ENCODE measurements around the gene INPPL1.

Gene INPPL1

DNA sequence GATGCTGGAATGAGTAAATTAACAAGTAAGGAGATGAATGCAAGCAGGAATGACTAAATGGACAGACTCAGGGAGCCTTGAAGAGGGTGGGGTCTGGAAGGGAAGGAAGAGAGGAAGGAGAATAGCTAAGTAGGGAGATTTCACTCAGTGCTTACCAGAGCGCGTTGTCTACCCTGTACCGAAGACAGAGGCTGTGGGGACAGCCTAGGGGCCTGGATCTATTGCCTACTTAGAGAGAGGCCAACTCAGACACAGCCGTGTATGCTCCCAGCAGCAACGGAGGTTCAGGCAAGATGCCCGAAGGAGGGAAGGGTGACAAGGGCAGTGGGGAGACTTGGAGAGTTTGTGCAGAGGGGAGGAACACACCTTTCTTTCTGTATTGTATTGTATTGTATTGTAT, 7.9 kb upstream of the INPPL1 start, which contains the start of gene FOLR2:
FOLR2 (plus strand) TSS at position 157 of the 400 bp plus-strand sequence. CDS start 1,791 bp downstream, outside the sequence.
- no peak for DNase-seq (ENCODE audit: low read depth)

DNA sequence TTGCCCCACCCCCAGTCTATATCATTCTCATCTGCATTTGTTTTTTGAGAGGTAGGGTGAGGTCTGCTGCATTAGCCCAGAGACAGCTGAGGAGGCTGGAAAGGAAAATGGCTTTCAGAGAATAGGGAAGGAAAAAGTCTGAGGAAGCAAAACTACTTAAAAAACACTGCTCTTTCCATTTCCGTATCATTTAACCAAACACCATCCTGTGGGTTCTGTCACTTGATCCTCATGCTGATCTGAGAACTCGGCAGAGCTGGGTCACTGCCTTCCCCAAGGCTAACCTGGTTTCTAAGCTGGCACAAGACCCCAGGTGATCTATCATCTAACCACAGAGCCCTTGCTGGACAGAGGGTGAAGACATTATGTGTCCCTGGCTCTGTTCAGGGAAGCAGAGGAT, 6.7 kb upstream of the INPPL1 start:
- no peak for DNase-seq (ENCODE audit: low read depth)

DNA sequence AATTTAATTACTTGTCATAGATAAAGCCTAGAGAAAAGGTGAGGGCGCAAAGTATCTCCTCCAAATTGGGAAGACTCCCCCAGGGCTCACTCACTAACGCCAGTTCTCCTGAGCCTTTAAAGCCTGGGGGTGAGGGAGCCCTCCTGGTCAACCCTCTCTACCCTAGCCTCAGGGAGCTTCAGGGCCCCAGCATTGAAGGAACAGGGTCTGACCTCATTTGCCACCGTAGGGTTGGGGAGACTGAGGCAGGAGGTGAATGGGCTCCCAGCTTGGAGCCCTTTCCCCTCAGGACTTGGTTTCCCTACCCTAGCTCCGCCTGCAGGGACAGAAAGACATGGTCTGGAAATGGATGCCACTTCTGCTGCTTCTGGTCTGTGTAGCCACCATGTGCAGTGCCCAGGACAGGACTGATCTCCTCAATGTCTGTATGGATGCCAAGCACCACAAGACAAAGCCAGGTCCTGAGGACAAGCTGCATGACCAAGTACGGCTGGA, 6.3 kb upstream of the INPPL1 start:
- DNase-seq (ENCODE audit: low read depth) = no peak

DNA sequence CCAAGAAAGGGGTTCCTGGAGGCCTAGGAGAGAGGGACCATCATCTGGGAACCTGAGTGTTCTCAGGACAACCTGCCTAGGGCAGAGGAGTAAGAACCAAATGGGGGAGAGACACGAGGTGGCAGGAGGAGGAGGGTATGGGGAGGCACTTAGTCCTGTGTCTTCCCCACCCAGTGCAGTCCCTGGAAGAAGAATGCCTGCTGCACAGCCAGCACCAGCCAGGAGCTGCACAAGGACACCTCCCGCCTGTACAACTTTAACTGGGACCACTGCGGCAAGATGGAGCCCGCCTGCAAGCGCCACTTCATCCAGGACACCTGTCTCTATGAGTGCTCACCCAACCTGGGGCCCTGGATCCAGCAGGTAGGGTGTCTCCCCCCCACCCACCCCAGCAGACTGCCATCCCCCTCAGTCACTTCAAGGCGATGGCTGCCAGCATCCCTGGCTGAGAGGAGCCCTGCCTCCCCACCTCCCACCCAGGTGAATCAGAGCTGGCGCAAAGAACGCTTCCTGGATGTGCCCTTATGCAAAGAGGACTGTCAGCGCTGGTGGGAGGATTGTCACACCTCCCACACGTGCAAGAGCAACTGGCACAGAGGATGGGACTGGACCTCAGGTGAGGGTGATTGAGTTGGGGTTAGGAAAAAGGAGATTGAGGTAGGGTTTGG, 3.7 kb upstream of the INPPL1 start:
- no peak for DNase-seq (ENCODE audit: low read depth)

DNA sequence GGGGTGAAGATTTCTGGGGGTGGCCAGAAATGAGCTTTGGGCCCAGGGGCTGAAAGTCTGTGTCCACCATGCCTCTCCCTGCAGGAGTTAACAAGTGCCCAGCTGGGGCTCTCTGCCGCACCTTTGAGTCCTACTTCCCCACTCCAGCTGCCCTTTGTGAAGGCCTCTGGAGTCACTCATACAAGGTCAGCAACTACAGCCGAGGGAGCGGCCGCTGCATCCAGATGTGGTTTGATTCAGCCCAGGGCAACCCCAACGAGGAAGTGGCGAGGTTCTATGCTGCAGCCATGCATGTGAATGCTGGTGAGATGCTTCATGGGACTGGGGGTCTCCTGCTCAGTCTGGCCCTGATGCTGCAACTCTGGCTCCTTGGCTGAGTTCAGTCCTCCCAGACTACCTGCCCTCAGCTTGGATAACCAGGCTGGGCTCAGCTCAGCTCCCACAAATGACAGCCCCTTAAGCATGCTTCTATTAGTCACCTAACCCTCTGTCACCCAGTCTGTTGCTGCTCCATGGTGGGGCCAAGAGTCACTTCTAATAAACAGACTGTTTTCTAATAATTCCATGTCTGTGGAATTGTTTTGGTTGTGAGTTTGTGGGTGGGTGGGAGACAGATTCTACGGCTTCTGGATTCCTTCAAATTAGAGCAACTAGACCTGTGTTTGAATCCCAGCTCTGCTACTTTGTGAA, 3.0 kb upstream of the INPPL1 start:
- DNase-seq (ENCODE audit: low read depth) = no peak

DNA sequence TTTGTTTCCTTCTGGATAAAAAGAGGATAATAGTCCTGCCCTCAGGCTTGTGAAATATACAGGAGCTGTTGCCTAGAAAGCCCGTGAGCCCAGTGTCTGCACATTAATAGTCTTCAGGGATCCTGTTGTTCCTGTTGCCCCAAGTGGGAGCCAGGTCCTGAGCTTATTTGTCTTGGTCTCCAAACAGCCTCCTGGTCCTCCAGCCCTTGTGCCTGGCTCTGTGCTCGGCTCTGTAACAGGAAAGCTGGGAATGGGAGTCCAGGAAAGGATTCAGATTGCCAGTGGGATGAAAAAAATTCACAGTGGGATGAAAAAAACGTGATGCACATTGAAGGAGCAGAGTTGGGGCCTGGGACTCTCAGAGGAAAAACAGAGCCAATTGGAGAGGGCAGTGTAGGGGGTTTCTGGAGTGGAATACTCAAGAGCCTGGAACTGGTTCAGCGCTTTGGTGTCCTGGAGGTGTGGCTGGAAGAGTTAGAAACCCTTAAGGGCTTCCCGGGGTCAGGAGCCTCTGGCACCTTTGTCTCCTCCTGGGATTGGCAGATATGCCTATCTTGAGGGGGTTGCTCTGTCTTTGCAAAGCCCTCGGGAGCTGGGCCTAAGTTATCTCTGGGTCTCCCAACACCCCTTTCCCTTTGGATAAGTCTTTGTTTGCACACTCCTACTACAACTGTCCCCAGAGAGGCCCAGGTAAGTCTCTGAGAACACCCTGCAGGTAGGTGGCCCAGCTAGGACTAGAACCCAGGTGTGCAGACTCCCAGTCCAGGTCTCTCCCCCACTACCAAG, 2.3 kb upstream of the INPPL1 start:
- DNase-seq (ENCODE audit: low read depth) = no peak

DNA sequence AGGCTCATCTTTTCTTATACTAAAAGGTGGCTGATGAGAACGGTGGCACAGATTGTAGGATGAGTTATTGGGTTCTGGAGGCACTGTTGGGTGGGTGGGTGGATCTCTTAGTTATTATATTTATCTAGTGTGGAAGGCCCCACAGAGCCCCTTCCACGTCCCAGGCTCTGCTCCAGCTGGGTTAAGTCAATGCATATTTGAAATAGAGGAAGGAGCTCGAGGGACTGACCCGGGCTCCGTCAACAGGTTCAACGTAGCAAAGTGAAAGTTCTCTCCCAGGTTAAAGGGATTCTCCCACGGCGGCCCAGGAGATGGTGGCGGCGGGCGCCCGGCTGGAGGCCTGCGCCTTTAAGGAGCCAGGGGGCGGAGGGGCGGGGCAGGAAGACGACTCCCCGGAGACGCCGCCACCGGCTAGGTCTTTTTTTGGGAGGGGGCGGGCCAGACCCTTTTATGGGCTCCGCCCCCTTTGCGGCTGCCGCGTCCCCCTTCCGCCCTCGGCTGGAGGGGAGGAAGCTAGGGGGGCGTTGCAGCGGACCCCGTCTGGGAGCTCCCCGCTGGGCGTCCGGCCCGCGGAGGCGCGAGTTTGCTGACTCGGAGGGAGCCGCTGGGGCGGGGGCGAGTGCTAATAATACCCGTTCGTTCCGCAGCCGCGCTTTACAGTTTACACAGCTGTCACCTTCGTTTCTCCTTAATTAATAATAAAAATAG, 1.5 kb upstream of the INPPL1 start:
- peak; percentile 88 for DNase-seq (ENCODE audit: low read depth)

DNA sequence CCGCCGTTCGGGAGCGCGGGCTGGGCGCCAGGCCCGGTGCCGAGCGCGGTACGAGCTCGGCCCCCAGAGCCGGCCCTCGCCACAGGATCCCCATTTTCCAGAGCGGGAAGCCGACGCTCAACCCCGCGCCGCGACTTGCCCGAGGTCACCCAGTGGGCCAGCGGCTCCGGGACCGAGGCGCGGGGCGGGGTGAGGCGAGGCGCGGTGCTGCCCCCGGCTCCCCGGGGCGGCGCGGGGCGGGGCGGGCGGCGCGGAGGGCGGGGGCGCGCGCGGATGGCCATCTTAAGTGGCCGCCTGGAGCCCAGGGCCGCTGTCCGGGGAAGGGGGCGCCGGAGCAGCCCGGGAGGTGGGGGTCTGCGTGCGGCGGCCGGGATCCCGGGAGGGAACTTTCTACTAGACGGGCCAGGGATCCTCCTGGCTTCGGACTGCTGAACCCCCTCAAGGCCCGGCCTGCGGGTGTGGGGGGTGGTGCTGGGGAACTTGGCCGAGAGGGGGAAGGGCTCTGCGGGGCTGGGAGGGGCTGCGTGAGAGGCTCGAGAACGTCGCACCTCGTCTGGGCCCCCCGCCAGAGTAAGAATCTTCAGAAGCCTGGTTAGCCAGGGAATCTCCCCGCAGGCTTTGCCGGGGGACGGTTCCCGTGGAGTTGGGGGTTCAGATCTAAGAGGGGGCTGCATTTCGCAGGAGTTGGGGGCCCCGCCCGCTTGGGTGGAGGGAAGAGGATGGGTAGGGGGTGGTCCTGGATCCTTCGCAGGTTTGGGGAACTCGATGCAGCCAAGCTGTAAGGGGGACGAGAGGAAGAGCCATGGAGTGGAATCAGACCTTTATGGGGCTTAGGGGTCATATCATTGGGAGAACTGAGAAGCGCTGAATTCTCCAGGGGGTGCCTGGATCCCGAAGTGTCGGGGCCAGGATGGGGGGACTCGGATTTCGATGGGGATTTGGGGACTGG, 678 bp upstream of the INPPL1 start:
- peak; percentile 22 for DNase-seq (ENCODE audit: low read depth)

DNA sequence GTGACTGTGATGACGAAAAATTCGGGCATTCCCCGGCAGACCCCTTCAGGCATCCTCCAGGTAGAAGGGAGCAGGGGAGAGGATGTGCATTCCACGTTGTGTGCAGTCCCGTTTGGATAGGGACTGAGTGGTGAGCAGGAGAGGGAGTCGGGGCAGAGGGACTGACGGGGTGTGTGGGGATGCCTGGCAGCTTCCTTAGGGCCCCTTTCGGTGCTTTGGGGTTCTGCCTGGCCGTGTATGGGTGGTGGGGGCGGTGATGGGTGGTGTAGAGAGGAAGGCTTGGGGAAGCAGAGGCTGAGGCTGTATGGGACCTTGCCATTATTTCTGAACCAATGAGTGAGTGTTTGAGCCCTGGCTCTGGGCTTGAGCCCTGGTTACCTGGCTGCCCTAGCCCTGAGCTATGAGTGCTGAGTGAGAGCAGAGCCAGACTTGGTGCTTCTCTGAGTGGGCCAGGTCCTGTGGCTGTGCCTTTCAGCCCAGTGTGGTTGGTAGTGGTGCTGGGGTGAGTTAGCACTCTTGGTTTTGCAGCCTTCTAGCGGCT, 914 bp downstream of the INPPL1 start:
- DNase-seq (ENCODE audit: low read depth) = no peak

DNA sequence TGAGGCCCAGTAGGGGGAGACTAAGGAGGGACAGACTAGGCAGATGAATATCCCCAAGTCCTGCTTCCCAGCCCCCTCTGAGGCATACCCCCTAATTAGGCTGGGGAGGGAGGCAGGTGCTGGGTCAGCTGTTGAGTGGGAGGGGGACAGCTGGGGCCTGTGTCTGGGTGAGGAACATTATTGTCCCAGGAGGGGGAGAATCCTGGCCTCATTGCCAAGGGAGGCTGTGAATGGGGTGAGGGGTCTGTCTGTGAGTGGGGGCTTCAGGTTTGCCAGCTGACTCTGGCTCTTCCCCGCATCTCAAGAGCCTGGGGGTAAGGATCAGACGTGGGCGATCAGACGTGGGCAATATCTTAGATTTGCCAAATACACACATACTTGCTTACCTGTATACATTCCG, 2.1 kb downstream of the INPPL1 start:
- DNase-seq (ENCODE audit: low read depth) = no peak

DNA sequence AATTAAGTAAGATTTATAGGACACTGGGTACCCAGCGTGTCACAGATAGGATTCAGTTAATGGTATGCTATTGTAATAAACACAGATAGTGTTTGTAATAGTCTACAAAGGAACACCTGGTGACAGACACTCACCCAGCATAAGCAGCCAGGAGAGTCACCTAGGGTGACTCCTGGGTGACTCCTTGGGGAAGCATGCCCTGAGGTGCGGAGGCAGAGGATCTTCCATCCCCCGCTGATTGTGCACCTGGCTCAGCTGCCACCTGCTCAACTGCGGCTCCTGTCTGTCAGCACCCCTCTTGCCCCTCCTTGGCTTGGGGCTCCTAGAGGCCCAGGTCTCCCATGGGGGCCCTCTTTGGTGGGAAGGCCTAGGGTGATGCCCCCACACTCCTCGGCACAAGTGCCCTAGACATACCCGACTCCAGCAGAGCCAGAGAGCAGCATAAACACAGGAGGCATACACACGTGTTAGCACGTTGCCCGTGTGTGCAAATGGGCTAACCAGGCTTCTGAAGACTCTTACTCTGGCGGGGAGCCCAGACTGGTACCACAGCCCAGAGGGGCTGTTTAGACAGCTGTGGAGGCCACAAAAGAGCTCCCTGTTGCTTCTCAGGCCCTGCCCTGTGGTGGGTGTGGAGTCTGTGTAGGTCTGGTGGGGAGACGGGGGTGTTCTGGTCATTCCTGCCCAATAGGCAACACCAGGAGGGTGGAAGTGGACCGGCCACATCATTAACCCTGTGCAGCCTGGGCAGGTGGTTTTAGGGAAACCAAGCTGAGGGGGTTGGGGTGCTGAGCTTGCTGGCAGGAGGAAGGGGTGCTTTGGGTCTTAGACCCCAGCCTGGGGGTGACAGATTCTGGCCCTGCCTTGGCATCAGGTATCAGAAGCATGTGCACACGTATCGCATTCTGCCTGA, 3.0 kb downstream of the INPPL1 start:
- DNase-seq (ENCODE audit: low read depth) = no peak

DNA sequence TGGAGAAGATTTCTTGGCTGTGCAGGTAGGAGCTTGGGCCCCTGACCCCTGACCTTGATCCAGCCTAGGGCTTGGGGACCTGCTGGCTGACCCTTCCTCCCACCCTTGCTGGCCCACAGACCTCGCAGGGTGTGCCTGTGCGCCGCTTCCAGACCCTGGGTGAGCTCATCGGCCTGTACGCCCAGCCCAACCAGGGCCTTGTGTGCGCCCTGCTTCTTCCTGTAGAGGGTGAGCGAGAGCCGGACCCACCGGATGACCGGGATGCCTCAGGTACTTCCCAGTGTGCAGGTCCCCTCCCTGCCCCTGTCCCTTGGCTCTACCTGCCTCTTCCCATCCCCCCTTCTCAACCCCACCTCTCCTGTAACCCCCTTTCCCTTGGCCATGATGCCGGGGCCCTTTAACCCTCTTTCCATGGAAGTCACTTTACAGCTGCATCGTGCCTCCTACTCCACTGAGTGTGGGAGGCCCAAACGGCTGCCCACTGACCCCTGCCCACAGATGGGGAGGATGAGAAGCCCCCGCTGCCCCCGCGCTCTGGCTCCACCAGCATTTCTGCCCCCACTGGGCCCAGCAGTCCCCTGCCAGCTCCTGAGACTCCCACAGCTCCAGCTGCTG, 3.8 kb downstream of the INPPL1 start:
- no peak for DNase-seq (ENCODE audit: low read depth)

DNA sequence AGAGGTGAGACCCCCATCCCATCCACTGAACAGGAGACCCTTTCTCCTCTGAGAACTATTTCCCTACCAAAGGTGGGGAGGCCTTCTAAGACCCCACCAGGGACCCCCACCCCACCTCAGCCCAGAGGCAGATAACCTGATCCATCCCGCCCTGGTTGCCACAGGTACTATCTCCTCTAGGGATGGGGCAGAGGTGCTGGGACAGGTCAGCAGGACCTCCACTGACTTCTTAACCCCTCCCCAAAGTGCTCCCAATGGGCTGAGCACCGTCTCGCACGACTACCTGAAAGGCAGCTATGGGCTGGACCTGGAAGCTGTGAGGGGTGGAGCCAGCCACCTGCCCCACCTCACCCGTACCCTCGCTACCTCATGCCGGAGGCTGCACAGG, 4.3 kb downstream of the INPPL1 start:
- DNase-seq (ENCODE audit: low read depth) = no peak

DNA sequence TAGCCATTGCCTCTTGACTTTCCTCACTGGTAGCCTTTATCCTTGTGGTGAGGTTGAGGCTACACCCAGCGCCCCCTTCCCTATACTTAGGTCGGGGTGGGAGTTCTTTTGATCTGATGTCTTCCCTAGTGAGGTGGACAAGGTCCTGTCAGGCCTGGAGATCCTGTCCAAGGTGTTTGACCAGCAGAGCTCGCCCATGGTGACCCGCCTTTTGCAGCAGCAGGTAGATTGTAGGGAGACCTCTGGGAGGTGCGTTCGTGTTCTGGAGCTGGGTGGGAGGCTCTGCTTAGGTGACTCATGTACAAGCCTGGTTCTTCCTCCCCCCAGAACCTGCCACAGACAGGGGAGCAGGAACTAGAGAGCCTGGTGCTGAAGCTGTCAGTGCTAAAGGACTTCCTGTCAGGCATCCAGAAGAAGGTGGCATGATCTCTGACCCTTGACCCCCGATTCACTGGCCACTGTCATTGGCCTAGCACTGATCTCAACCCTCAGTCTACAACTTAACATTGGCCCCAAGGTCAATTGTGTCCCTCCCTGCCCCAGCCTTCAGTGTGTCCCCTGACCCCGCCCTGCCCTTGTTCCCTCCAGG, 4.9 kb downstream of the INPPL1 start:
- no peak for DNase-seq (ENCODE audit: low read depth)

DNA sequence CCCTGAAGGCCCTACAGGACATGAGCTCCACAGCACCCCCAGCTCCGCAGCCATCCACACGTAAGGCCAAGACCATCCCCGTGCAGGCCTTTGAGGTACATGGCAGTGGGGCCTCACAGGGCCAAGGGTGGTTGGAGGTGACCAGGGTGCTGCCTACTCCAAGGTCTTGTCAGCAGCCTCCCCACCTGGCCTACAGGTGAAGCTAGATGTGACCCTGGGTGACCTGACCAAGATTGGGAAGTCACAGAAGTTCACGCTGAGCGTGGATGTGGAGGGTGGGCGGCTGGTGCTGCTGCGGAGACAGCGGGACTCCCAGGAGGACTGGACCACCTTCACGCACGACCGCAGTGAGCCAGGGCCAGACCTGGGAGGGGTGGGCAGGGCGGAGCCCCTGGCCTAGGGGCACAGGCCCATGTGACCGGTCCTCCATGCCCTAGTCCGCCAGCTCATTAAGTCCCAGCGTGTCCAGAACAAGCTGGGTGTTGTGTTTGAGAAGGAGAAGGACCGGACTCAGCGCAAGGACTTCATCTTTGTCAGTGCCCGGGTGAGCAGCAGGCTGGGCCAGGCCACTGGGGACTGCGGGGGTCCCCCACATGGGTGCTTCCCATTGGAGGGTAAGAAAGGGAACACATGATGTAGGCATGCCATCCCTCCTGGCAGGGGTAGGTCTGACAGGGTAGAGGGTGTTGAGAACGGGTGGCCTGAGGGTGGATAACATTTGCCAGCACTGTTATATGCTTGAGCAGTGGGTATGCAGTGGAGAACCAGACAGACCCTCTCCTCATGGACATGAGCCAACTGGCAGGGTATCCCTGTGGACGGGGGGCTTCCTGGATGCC, 5.6 kb downstream of the INPPL1 start:
- DNase-seq (ENCODE audit: low read depth) = no peak

DNA sequence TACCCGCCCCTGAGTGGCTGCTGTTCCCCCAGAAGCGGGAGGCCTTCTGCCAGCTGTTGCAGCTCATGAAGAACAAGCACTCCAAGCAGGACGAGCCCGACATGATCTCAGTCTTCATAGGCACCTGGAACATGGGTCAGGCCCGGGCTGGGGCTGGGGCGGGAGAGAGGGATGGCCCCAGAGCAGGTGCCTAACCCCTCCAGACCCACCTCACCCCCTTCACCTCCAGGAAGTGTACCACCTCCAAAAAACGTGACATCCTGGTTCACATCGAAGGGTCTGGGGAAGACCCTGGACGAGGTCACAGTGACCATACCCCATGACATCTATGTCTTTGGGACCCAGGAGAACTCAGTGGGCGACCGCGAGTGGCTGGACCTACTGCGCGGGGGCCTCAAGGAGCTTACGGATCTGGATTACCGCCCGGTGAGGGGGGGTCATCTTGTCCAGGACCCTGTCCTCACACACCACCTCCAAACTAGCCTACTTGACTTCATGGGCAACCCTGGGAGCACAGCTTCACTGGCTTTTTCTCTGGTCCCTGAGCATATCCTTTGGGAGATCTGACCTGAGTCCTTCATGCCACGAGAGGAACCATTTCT, 6.3 kb downstream of the INPPL1 start:
- DNase-seq (ENCODE audit: low read depth) = no peak
